GM23338 (cell line): ENCODE measurements around the gene CD300LB. TPM values are rescaled to one million over a fixed set of nuclear protein-coding genes. Genes with fewer than 3 reads are reported as not detected.

Source experiments
- ATAC-seq: fragments of 200-7000 bp; cut with Tn5 transposase; 3 replicates; pipeline ENCODE4 v1.9.1; 2020
- DNase-seq: peaks from one replicate; pipeline ENCODE4 v3.0.0-alpha.2; 2015; ENCODE audit warnings: low spot score
- H2AFZ ChIP-seq: fragments of 200-600 bp; sonication (generic); 2 replicates; pipeline ENCODE4 v1.8.0; 2016; ENCODE audit warnings: antibody characterized with exemption, mild to moderate bottlenecking, moderate library complexity
- H3F3A ChIP-seq: fragments of 200-600 bp; sonication (generic); replicated peaks from 2 replicates; pipeline ENCODE4 v1.8.0; 2017; ENCODE audit warnings: antibody characterized with exemption, mixed run types, low read depth
- H3K27ac ChIP-seq: fragments of 200-600 bp; sonication (generic); 2 replicates; pipeline ENCODE4 v1.6.1; 2016; ENCODE audit warnings: low read depth
- H3K27me3 ChIP-seq: fragments of 200-600 bp; sonication (generic); 2 replicates; pipeline ENCODE4 v1.8.0; 2016; ENCODE audit warnings: mild to moderate bottlenecking, mixed run types, moderate library complexity; ENCODE audit not compliant: insufficient read depth
- H3K36me3 ChIP-seq: fragments of 200-600 bp; sonication (generic); 2 replicates; pipeline ENCODE4 v1.8.0; 2016; ENCODE audit warnings: mild to moderate bottlenecking; ENCODE audit not compliant: insufficient read depth
- H3K4me1 ChIP-seq: fragments of 200-600 bp; sonication (generic); 2 replicates; pipeline ENCODE4 v1.8.0; 2016; ENCODE audit warnings: mild to moderate bottlenecking, moderate library complexity; ENCODE audit not compliant: insufficient read depth
- H3K4me2 ChIP-seq: fragments of 200-600 bp; sonication (generic); 2 replicates; pipeline ENCODE4 v1.7.1; 2017; ENCODE audit warnings: mixed run types
- H3K4me3 ChIP-seq: fragments of 200-600 bp; sonication (generic); 2 replicates; pipeline ENCODE4 v1.6.1; 2016; ENCODE audit warnings: mixed run types
- H3K79me2 ChIP-seq: fragments of 200-600 bp; sonication (generic); replicated peaks from 2 replicates; pipeline ENCODE4 v1.8.0; 2017; ENCODE audit warnings: mild to moderate bottlenecking; ENCODE audit not compliant: insufficient read depth
- H3K9me2 ChIP-seq: fragments of 200-600 bp; sonication (generic); 2 replicates; pipeline ENCODE4 v1.8.0; 2017; ENCODE audit not compliant: insufficient read depth
- H4K20me1 ChIP-seq: fragments of 200-600 bp; sonication (generic); replicated peaks from 2 replicates; pipeline ENCODE4 v1.8.0; 2017; ENCODE audit warnings: mild to moderate bottlenecking; ENCODE audit not compliant: insufficient read depth
- H3K27ac Mint-ChIP-seq: 2 replicates; pipeline ENCODE4 v1.8.0; 2020; ENCODE audit warnings: inconsistent platforms, mild to moderate bottlenecking, moderate library complexity, mixed read lengths
- H3K27me3 Mint-ChIP-seq: 3 replicates; pipeline ENCODE4 v1.8.0; 2022; ENCODE audit warnings: low read depth, mild to moderate bottlenecking, moderate library complexity, mixed read lengths, inconsistent platforms; ENCODE audit not compliant: insufficient read depth, poor library complexity
- H3K36me3 Mint-ChIP-seq: 3 replicates; pipeline ENCODE4 v1.8.0; 2021; ENCODE audit warnings: low read depth, mild to moderate bottlenecking, inconsistent platforms, moderate library complexity, mixed read lengths
- H3K4me1 Mint-ChIP-seq: 3 replicates; pipeline ENCODE4 v1.8.0; 2020; ENCODE audit warnings: mild to moderate bottlenecking, inconsistent platforms, mixed read lengths
- H3K4me3 Mint-ChIP-seq: 3 replicates; pipeline ENCODE4 v1.8.0; 2021; ENCODE audit warnings: moderate library complexity, mild to moderate bottlenecking, inconsistent platforms, mixed read lengths
- H3K9me3 Mint-ChIP-seq: 3 replicates; pipeline ENCODE4 v1.8.0; 2020; ENCODE audit warnings: moderate library complexity, mild to moderate bottlenecking, inconsistent platforms, mixed read lengths
- CREB1 ChIP-seq: fragments of 250-450 bp; sonication (Bioruptor Pico); IDR thresholded peaks from 2 replicates; pipeline ENCODE4 v1.5.0; 2020; ENCODE audit warnings: low read depth, mild to moderate bottlenecking, moderate library complexity
- EZH2 ChIP-seq: fragments of 200-600 bp; sonication (generic); IDR thresholded peaks from one replicate; pipeline ENCODE4 v1.8.0; 2017; ENCODE audit warnings: antibody characterized with exemption, mild to moderate bottlenecking, low read depth; ENCODE audit not compliant: unreplicated experiment
- EZH2phosphoT487 ChIP-seq: fragments of 200-600 bp; sonication (generic); IDR thresholded peaks from one replicate; pipeline ENCODE4 v1.8.1; 2018; ENCODE audit warnings: antibody characterized with exemption; ENCODE audit not compliant: unreplicated experiment
- JUNB ChIP-seq: IDR thresholded peaks from one replicate; pipeline ENCODE4 v1.6.1; 2016; ENCODE audit warnings: antibody characterized with exemption; ENCODE audit not compliant: unreplicated experiment
- NANOG ChIP-seq: IDR thresholded peaks from 2 replicates; pipeline ENCODE4 v1.6.1; 2016; ENCODE audit warnings: antibody characterized with exemption, borderline replicate concordance
- POLR2AphosphoS5 ChIP-seq: IDR thresholded peaks from 2 replicates; pipeline ENCODE4 v1.6.1; 2016; ENCODE audit warnings: antibody characterized with exemption, low read depth
- STAT1 ChIP-seq: IDR thresholded peaks from one replicate; pipeline ENCODE4 v1.6.1; 2016; ENCODE audit warnings: antibody characterized with exemption; ENCODE audit not compliant: unreplicated experiment
- ZNF114 ChIP-seq: fragments of 250-450 bp; sonication (Bioruptor Pico); IDR thresholded peaks from 2 replicates; pipeline ENCODE4 v1.5.0; 2020; ENCODE audit warnings: mild to moderate bottlenecking, moderate library complexity
- ZNF331 ChIP-seq: fragments of 250-450 bp; sonication (Bioruptor Pico); IDR thresholded peaks from 2 replicates; pipeline ENCODE4 v1.5.0; 2020; ENCODE audit warnings: low read depth, mild to moderate bottlenecking, moderate library complexity
- polyA plus RNA-seq: library from polyadenylated mRNA; unstranded; fragments of >200 nt; fragmentation: Nextera tagmentation; extraction: Ambion mirVana; gene quantifications from 2 replicates; pipeline ENCODE4 v1.2.1, GENCODE V29; 2016
- total RNA-seq: library from RNA; depleted of rRNA; stranded (reverse); fragments of >200 nt; shearing (Covaris generic); gene quantifications from 2 replicates; pipeline ENCODE4 v1.2.3, GENCODE V29; 2014
- TF ChIP-seq, protein P1 (sequence below): fragments of 250-450 bp; sonication (Bioruptor Pico); IDR thresholded peaks from 2 replicates; pipeline ENCODE4 v1.5.0; 2020; ENCODE audit warnings: mild to moderate bottlenecking, moderate library complexity
- TF ChIP-seq, protein P2 (sequence below): IDR thresholded peaks from 2 replicates; pipeline ENCODE4 v1.6.1; 2016; ENCODE audit warnings: antibody characterized with exemption
- TF ChIP-seq, protein P3 (sequence below), 2 experiments: fragments of 200-600 bp in 1 of 2; sonication (generic) in 1 of 2; conservative IDR thresholded peaks; 2 replicates each; pipeline versions ENCODE4 v1.5.1 to v1.6.1; 2016 to 2017; ENCODE audit warnings: antibody characterized with exemption in 2 of 2, low read depth in 2 of 2, mild to moderate bottlenecking in 2 of 2, moderate library complexity in 1 of 2

Gene CD300LB
- total and polyA plus RNA-seq, 2 experiments from 2014 or later = not detected

DNA sequence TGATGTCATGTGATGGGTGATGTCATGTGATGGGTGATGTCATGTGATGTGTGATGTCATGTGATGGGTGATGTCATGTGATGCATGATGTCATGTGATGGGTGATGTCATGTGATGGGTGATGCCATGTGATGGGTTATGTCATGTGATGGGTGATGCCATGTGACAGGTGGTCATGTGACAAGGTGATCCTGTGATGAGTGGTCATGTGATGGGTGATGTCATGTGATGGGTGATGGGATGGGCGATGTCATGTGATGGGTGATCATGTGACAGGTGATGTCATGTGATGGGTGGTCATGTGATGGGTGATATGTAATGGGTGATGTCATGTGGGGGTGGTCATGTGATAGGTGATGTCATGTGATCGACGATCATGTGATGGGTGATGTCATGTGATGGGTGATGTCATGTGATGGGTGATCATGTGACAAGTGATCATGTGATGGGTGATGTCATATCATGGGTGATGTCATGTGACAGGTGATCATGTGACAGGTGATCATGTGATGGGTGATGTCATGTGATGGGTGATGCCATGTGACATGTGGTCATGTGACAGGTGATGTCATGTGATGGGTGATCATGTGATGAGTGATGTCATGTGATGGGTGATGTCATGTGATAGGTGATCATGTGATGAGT, 17.2 kb downstream of the CD300LB start:
- no peak overlapping the region for H3K4me2 ChIP-seq
- peak overlapping the region; percentile 82 for H3K27ac Mint-ChIP-seq
- H3K4me3 ChIP-seq = no peak overlapping the region
- 0 out of 2 replicates have a peak, but pooled peaks cover 3% of the 10 kb centered on the region for H3K27me3 ChIP-seq
- H3K4me3 Mint-ChIP-seq = peak overlapping the region; percentile 18; the same call in 1 of the 3 replicates
- H2AFZ ChIP-seq = no peak overlapping the region
- TF ChIP-seq NANOG (no peak), CREB1 (CRISPR knock-in tag) (peak; percentile 90)
- peaks cover 10% of the 10 kb centered on the region; the same call in 1 of the 2 replicates for H3K9me2 ChIP-seq
- H3K36me3 Mint-ChIP-seq = peaks cover 18% of the 10 kb centered on the region; the same call in 2 of the 3 replicates
- H3F3A ChIP-seq = peaks cover 11% of the 10 kb centered on the region
- no peaks in the 10 kb centered on the region for H3K79me2 ChIP-seq
- ATAC-seq = no peak
- H3K27ac ChIP-seq = no peak overlapping the region
- H4K20me1 ChIP-seq = no peaks in the 10 kb centered on the region
- H3K9me3 Mint-ChIP-seq = peaks cover 43% of the 10 kb centered on the region
- no peaks in the 10 kb centered on the region for H3K4me1 Mint-ChIP-seq
- H3K27me3 Mint-ChIP-seq = peaks cover 15% of the 10 kb centered on the region
- peak; percentile 77 for DNase-seq
- H3K36me3 ChIP-seq = no peaks in the 10 kb centered on the region
- H3K4me1 ChIP-seq = no peaks in the 10 kb centered on the region

DNA sequence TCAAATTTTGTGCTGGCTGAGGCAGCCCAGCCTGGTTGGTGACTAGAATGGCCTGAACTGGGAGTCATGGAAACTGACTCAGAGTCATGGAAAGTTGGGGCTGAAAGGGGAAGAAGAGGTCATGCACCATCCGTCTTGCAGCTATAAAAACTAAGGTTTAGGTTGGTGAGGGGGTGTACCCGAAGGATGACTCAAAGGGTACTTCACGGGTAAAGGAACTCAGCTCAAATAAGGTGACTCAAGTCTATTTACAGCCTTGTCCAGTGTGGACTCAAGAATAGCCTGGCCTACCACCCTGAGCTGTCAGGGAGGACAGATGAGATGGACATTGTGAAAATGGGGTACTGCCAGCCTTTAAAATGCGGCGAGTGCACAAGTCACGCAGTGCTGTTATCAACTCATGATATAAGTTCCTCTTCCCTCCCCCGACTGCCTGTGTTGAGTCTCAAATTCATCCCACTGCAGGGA, 18.6 kb downstream of the CD300LB start:
- no peaks in the 10 kb centered on the region for H4K20me1 ChIP-seq
- Mint-ChIP-seq H3K27ac (no peak overlapping the region), H3K9me3 (peaks cover 33% of the 10 kb centered on the region), H3K36me3 (peaks cover 18% of the 10 kb centered on the region; the same call in 2 of the 3 replicates), H3K4me3 (no peak overlapping the region), H3K27me3 (peaks cover 15% of the 10 kb centered on the region), H3K4me1 (no peaks in the 10 kb centered on the region)
- H3K36me3 ChIP-seq = no peaks in the 10 kb centered on the region
- H2AFZ ChIP-seq = no peak overlapping the region
- no peak overlapping the region for H3K4me3 ChIP-seq
- ATAC-seq = no peak
- H3K27ac ChIP-seq = no peak overlapping the region
- H3K79me2 ChIP-seq = no peaks in the 10 kb centered on the region
- H3K27me3 ChIP-seq = 0 out of 2 replicates have a peak, but pooled peaks cover 3% of the 10 kb centered on the region
- H3K4me2 ChIP-seq = no peak overlapping the region
- TF ChIP-seq, protein P1, sequence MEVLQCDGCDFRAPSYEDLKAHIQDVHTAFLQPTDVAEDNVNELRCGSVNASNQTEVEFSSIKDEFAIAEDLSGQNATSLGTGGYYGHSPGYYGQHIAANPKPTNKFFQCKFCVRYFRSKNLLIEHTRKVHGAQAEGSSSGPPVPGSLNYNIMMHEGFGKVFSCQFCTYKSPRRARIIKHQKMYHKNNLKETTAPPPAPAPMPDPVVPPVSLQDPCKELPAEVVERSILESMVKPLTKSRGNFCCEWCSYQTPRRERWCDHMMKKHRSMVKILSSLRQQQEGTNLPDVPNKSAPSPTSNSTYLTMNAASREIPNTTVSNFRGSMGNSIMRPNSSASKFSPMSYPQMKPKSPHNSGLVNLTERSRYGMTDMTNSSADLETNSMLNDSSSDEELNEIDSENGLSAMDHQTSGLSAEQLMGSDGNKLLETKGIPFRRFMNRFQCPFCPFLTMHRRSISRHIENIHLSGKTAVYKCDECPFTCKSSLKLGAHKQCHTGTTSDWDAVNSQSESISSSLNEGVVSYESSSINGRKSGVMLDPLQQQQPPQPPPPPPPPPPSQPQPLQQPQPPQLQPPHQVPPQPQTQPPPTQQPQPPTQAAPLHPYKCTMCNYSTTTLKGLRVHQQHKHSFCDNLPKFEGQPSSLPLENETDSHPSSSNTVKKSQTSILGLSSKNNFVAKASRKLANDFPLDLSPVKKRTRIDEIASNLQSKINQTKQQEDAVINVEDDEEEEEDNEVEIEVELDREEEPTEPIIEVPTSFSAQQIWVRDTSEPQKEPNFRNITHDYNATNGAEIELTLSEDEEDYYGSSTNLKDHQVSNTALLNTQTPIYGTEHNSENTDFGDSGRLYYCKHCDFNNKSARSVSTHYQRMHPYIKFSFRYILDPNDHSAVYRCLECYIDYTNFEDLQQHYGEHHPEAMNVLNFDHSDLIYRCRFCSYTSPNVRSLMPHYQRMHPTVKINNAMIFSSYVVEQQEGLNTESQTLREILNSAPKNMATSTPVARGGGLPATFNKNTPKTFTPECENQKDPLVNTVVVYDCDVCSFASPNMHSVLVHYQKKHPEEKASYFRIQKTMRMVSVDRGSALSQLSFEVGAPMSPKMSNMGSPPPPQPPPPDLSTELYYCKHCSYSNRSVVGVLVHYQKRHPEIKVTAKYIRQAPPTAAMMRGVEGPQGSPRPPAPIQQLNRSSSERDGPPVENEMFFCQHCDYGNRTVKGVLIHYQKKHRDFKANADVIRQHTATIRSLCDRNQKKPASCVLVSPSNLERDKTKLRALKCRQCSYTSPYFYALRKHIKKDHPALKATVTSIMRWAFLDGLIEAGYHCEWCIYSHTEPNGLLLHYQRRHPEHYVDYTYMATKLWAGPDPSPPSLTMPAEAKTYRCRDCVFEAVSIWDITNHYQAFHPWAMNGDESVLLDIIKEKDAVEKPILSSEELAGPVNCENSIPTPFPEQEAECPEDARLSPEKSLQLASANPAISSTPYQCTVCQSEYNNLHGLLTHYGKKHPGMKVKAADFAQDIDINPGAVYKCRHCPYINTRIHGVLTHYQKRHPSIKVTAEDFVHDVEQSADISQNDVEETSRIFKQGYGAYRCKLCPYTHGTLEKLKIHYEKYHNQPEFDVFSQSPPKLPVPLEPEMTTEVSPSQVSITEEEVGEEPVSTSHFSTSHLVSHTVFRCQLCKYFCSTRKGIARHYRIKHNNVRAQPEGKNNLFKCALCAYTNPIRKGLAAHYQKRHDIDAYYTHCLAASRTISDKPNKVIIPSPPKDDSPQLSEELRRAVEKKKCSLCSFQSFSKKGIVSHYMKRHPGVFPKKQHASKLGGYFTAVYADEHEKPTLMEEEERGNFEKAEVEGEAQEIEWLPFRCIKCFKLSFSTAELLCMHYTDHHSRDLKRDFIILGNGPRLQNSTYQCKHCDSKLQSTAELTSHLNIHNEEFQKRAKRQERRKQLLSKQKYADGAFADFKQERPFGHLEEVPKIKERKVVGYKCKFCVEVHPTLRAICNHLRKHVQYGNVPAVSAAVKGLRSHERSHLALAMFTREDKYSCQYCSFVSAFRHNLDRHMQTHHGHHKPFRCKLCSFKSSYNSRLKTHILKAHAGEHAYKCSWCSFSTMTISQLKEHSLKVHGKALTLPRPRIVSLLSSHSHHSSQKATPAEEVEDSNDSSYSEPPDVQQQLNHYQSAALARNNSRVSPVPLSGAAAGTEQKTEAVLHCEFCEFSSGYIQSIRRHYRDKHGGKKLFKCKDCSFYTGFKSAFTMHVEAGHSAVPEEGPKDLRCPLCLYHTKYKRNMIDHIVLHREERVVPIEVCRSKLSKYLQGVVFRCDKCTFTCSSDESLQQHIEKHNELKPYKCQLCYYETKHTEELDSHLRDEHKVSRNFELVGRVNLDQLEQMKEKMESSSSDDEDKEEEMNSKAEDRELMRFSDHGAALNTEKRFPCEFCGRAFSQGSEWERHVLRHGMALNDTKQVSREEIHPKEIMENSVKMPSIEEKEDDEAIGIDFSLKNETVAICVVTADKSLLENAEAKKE = no peak
- TF ChIP-seq JUNB (no peak), ZNF114 (no peak), POLR2AphosphoS5 (no peak), ZNF331 (no peak), EZH2phosphoT487 (no peak), NANOG (no peak), EZH2 (no peak), STAT1 (no peak)
- TF ChIP-seq, protein P2, sequence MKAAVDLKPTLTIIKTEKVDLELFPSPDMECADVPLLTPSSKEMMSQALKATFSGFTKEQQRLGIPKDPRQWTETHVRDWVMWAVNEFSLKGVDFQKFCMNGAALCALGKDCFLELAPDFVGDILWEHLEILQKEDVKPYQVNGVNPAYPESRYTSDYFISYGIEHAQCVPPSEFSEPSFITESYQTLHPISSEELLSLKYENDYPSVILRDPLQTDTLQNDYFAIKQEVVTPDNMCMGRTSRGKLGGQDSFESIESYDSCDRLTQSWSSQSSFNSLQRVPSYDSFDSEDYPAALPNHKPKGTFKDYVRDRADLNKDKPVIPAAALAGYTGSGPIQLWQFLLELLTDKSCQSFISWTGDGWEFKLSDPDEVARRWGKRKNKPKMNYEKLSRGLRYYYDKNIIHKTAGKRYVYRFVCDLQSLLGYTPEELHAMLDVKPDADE = no peak
- TF ChIP-seq, protein P3, sequence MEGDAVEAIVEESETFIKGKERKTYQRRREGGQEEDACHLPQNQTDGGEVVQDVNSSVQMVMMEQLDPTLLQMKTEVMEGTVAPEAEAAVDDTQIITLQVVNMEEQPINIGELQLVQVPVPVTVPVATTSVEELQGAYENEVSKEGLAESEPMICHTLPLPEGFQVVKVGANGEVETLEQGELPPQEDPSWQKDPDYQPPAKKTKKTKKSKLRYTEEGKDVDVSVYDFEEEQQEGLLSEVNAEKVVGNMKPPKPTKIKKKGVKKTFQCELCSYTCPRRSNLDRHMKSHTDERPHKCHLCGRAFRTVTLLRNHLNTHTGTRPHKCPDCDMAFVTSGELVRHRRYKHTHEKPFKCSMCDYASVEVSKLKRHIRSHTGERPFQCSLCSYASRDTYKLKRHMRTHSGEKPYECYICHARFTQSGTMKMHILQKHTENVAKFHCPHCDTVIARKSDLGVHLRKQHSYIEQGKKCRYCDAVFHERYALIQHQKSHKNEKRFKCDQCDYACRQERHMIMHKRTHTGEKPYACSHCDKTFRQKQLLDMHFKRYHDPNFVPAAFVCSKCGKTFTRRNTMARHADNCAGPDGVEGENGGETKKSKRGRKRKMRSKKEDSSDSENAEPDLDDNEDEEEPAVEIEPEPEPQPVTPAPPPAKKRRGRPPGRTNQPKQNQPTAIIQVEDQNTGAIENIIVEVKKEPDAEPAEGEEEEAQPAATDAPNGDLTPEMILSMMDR (conservative IDR thresholded peaks at IDR 0.05; ENCODE audit: low read depth in 2 of 2) = no peak
- H3K9me2 ChIP-seq = peaks cover 10% of the 10 kb centered on the region; the same call in 1 of the 2 replicates
- no peaks in the 10 kb centered on the region for H3K4me1 ChIP-seq
- DNase-seq = no peak
- peaks cover 11% of the 10 kb centered on the region for H3F3A ChIP-seq
